HCT116 (cell line): Measurements from ENCODE around the gene SSRP1. TPM values are rescaled to one million over a fixed set of nuclear protein-coding genes. Genes with fewer than 3 reads are reported as not detected.
"Not testable (repeated sequence)": the region's sequence is repeated elsewhere in the genome, so short reads cannot be mapped to it uniquely, and the experiment has no call there.

Source experiments
- ATAC-seq: fragments of 200-7000 bp; cut with Tn5 transposase; 2 replicates; pipeline ENCODE4 v1.9.1; 2020; ENCODE audit warnings: mild to moderate bottlenecking, moderate library complexity
- BruUV-seq: library from RNA; stranded (reverse); fragments of 400-500 nt; replicated peaks from 2 replicates; lab custom pipeline; 2021; lab: Mats Ljungman, UMichigan
- CTCF ChIA-PET: fragments of 300-600 bp; sonication (Branson Sonifier 250); formaldehyde crosslinking; loops from one replicate; lab custom pipeline; 2021; ENCODE audit warnings: antibody characterized with exemption; lab: Charles Lee
- POLR2A ChIA-PET: fragments of 300-600, 350-600 bp; sonication (Branson Sonifier 250); formaldehyde crosslinking; loops from one replicate; lab custom pipeline; 2021; ENCODE audit warnings: antibody characterized with exemption; lab: Charles Lee
- RAD21 ChIA-PET, 2 experiments: fragments of 300-600 bp; sonication (Branson Sonifier 250); formaldehyde crosslinking; loops; one replicate each; lab custom pipeline; 2023; ENCODE audit warnings: low total read pairs in 2 of 2; ENCODE audit not compliant: uncharacterized antibody in 2 of 2, unreplicated experiment in 2 of 2, low non-redundant PET in 1 of 2; lab: Charles Lee
- DNase-seq: peaks from one replicate; pipeline ENCODE4 v3.0.0-alpha.2; 2010; ENCODE audit warnings: low read depth, low spot score
- H2AFZ ChIP-seq: fragments of 200-600 bp; shearing (Covaris generic), sonication (generic); 2 replicates; pipeline ENCODE4 v1.6.1; 2017; ENCODE audit warnings: low read depth, mixed run types, mixed read lengths, antibody characterized with exemption, low read length; ENCODE audit not compliant: poor library complexity, severe bottlenecking
- H3K27ac ChIP-seq: 2 replicates; pipeline ENCODE4 v1.5.1; 2012; ENCODE audit warnings: low read depth, low read length
- H3K27me3 ChIP-seq: fragments of 200-600 bp; sonication (generic); 2 replicates; pipeline ENCODE4 v1.6.1; 2016; ENCODE audit warnings: mixed run types, low read length, mixed read lengths; ENCODE audit not compliant: insufficient read depth
- H3K36me3 ChIP-seq, 2 experiments: fragments of 200-500 bp in 1 of 2; fragments of 200-600 bp in 1 of 2; sonication (Bioruptor generic) in 1 of 2; sonication (generic) in 1 of 2; 2 replicates each; pipeline versions ENCODE4 v1.5.1 to v1.6.1; 2014 to 2016; ENCODE audit warnings: low read length in 2 of 2, inconsistent platforms in 1 of 2, mixed read lengths in 1 of 2, mixed run types in 1 of 2; ENCODE audit not compliant: insufficient read depth in 2 of 2, control insufficient read depth in 1 of 2
- H3K4me1 ChIP-seq, 2 experiments: fragments of 200-600 bp in 1 of 2; sonication (generic) in 1 of 2; 2 replicates each; pipeline versions ENCODE4 v1.5.1 to v1.6.1; 2012 to 2017; ENCODE audit warnings: low read length in 2 of 2, inconsistent platforms in 1 of 2, mild to moderate bottlenecking in 1 of 2, mixed read lengths in 1 of 2, mixed run types in 1 of 2, moderate library complexity in 1 of 2; ENCODE audit not compliant: insufficient read depth in 2 of 2, control insufficient read depth in 1 of 2
- H3K4me2 ChIP-seq: fragments of 200-600 bp; sonication (generic); 2 replicates; pipeline ENCODE4 v1.6.1; 2017; ENCODE audit warnings: mixed run types, low read length, mixed read lengths
- H3K4me3 ChIP-seq, 2 experiments: fragments of 200-600 bp in 1 of 2; sonication (generic) in 1 of 2; replicated peaks in 1 of 2; 2 replicates each; pipeline ENCODE4 v1.5.1; 2011 to 2016; ENCODE audit warnings: low read length in 2 of 2, control low read depth in 1 of 2, low read depth in 1 of 2, mild to moderate bottlenecking in 1 of 2, mixed read lengths in 1 of 2, mixed run types in 1 of 2
- H3K79me2 ChIP-seq: fragments of 200-600 bp; sonication (generic); 2 replicates; pipeline ENCODE4 v1.6.1; 2017; ENCODE audit warnings: mild to moderate bottlenecking, mixed run types, low read length, moderate library complexity, mixed read lengths; ENCODE audit not compliant: insufficient read depth
- H3K9ac ChIP-seq: fragments of 200-600 bp; sonication (generic); 2 replicates; pipeline ENCODE4 v1.6.1; 2016; ENCODE audit warnings: low read length, mixed read lengths
- H3K9me2 ChIP-seq: fragments of 200-600 bp; sonication (generic), shearing (Covaris generic); 2 replicates; pipeline ENCODE4 v1.6.1; 2017; ENCODE audit warnings: mixed run types, mild to moderate bottlenecking, moderate library complexity; ENCODE audit not compliant: insufficient read depth
- H3K9me3 ChIP-seq, 2 experiments: fragments of 200-500 bp in 1 of 2; fragments of 200-600 bp in 1 of 2; sonication (Bioruptor generic) in 1 of 2; sonication (generic) in 1 of 2; 2 replicates each; pipeline ENCODE4 v1.6.1; 2014 to 2017; ENCODE audit warnings: low read length in 2 of 2, mixed read lengths in 2 of 2, inconsistent platforms in 1 of 2, low read depth in 1 of 2, mild to moderate bottlenecking in 1 of 2, mixed run types in 1 of 2, moderate library complexity in 1 of 2; ENCODE audit not compliant: control insufficient read depth in 1 of 2, insufficient read depth in 1 of 2
- H4K20me1 ChIP-seq: fragments of 200-600 bp; sonication (generic), shearing (Covaris generic); 2 replicates; pipeline ENCODE4 v1.6.1; 2017; ENCODE audit warnings: mixed run types, mild to moderate bottlenecking, moderate library complexity; ENCODE audit not compliant: insufficient read depth
- CTCF ChIP-seq, 3 experiments: fragments of 200-600 bp in 1 of 3; sonication (generic) in 1 of 3; IDR thresholded peaks in 2 of 3; conservative IDR thresholded peaks in 1 of 3; 2 replicates each; pipeline ENCODE4 v1.5.1; 2012 to 2017; ENCODE audit warnings: low read depth in 2 of 3, low read length in 2 of 3, antibody characterized with exemption in 1 of 3, borderline replicate concordance in 1 of 3, control low read depth in 1 of 3, mild to moderate bottlenecking in 1 of 3, mixed read lengths in 1 of 3, mixed run types in 1 of 3, moderate library complexity in 1 of 3; ENCODE audit not compliant: insufficient read depth in 1 of 3
- EGR1 ChIP-seq: IDR thresholded peaks from 2 replicates; pipeline ENCODE4 v1.6.1; 2012; ENCODE audit warnings: low read depth
- ELF1 ChIP-seq: IDR thresholded peaks from 2 replicates; pipeline ENCODE4 v1.6.1; 2012; ENCODE audit warnings: low read depth, borderline replicate concordance
- EZH2 ChIP-seq: fragments of 200-600 bp; sonication (generic); IDR thresholded peaks from 2 replicates; pipeline ENCODE4 v1.6.1; 2017; ENCODE audit warnings: antibody characterized with exemption, mixed run types
- EZH2phosphoT487 ChIP-seq: fragments of 200-600 bp; IDR thresholded peaks from 2 replicates; pipeline ENCODE4 v1.6.1; 2018; ENCODE audit warnings: antibody characterized with exemption, borderline replicate concordance
- JUND ChIP-seq: IDR thresholded peaks from 2 replicates; pipeline ENCODE4 v1.6.1; 2012
- SRF ChIP-seq: IDR thresholded peaks from 2 replicates; pipeline ENCODE4 v1.6.1; 2012; ENCODE audit warnings: low read depth
- ZBTB33 ChIP-seq: IDR thresholded peaks from 2 replicates; pipeline ENCODE4 v1.6.1; 2011; ENCODE audit warnings: mild to moderate bottlenecking, low read length, moderate library complexity; ENCODE audit not compliant: insufficient replicate concordance; ENCODE audit errors: extremely low read depth
- ZFX ChIP-seq: fragments of 450-650 bp; IDR thresholded peaks from 2 replicates; pipeline ENCODE4 v1.6.1; 2017
- intact Hi-C: fragments of 100-400 bp; cut with micrococcal nuclease; formaldehyde crosslinking; loops from 2 replicates; pipeline ENCODE4 v1.10.0; 2022
- total RNA-seq: library from RNA; stranded (reverse); gene quantifications from one replicate; pipeline ENCODE4 v1.2.1, GENCODE V29; 2021; ENCODE audit not compliant: unreplicated experiment
- TF ChIP-seq, protein P1 (sequence below): IDR thresholded peaks from 2 replicates; pipeline ENCODE4 v1.6.1; 2012; ENCODE audit warnings: low read depth

Gene SSRP1
- total RNA-seq, 1 experiment from 2014 or later = 260 TPM

DNA sequence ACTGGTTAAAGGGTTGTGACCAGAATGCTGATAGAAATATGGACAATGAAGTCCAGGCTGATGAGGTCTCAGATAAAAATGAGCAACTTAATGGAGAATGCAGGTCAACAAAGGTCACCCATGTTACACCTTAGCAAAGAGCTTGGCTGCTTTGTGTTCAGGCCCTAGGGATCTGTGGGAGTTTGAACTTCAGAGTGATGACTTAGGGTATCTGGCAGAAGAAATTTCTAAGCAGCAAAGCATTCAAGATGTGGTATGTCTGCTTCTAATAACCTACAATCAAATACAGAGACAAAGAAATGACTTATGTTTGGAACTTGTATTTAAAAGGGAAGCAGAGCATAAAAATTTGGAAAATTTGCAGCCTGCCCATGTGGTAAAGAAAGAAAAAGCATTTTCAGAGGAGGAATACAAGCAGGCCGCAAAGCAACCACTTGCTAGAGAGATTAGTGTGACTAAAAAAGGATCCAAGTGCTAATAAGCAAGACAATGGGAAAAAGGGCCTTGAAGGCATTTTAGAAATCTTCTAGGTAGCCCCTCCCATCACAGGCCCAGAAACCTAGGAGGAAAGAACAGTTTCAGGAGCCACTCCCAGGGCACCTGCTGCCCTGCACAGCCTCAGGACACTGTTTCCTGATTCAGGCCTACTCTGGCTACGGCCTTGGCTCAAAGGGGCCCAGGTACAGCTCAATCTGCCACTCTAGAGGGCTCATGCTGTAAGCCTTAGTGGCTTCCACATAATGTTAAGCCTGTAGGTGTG, 52.3 kb downstream of the SSRP1 start:
- ChIA-PET RAD21 (no interaction called here), CTCF (no interaction called here), POLR2A (no interaction called here)
- no peaks in the 10 kb centered on the region for H3K79me2 ChIP-seq
- peaks cover 4% of the 10 kb centered on the region in 2 experiments for H3K4me1 ChIP-seq
- H3K9me3 ChIP-seq = no peaks in the 10 kb centered on the region
- DNase-seq (no peak), ATAC-seq (no peak)
- H2AFZ ChIP-seq = no peak overlapping the region
- no peak overlapping the region for H3K9ac ChIP-seq
- H3K27me3 ChIP-seq = no peaks in the 10 kb centered on the region
- intact Hi-C loops = no loop called here
- H3K36me3 ChIP-seq = no peaks in the 10 kb centered on the region
- H3K27ac ChIP-seq = no peak overlapping the region
- H4K20me1 ChIP-seq = no peaks in the 10 kb centered on the region
- no peaks in the 10 kb centered on the region for H3K9me2 ChIP-seq
- no peak overlapping the region for H3K4me3 ChIP-seq
- no TSS peak for BruUV-seq
- H3K4me2 ChIP-seq = no peak overlapping the region
- TF ChIP-seq, protein P1, sequence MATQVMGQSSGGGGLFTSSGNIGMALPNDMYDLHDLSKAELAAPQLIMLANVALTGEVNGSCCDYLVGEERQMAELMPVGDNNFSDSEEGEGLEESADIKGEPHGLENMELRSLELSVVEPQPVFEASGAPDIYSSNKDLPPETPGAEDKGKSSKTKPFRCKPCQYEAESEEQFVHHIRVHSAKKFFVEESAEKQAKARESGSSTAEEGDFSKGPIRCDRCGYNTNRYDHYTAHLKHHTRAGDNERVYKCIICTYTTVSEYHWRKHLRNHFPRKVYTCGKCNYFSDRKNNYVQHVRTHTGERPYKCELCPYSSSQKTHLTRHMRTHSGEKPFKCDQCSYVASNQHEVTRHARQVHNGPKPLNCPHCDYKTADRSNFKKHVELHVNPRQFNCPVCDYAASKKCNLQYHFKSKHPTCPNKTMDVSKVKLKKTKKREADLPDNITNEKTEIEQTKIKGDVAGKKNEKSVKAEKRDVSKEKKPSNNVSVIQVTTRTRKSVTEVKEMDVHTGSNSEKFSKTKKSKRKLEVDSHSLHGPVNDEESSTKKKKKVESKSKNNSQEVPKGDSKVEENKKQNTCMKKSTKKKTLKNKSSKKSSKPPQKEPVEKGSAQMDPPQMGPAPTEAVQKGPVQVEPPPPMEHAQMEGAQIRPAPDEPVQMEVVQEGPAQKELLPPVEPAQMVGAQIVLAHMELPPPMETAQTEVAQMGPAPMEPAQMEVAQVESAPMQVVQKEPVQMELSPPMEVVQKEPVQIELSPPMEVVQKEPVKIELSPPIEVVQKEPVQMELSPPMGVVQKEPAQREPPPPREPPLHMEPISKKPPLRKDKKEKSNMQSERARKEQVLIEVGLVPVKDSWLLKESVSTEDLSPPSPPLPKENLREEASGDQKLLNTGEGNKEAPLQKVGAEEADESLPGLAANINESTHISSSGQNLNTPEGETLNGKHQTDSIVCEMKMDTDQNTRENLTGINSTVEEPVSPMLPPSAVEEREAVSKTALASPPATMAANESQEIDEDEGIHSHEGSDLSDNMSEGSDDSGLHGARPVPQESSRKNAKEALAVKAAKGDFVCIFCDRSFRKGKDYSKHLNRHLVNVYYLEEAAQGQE = no peak
- TF ChIP-seq CTCF (IDR thresholded peaks at IDR 0.05 in 2 of 3, conservative IDR thresholded peaks at IDR 0.05 in 1 of 3; ENCODE audit: borderline replicate concordance in 1 of 3, insufficient read depth in 1 of 3, low read depth in 2 of 3, low read length in 2 of 3) = no peak
- no peak for TF ChIP-seq ELF1
- TF ChIP-seq SRF = no peak
- no peak for TF ChIP-seq ZFX
- no peak for TF ChIP-seq EZH2phosphoT487
- TF ChIP-seq EGR1 = no peak
- no peak for TF ChIP-seq JUND
- TF ChIP-seq EZH2 = no peak
- no peak for TF ChIP-seq ZBTB33

DNA sequence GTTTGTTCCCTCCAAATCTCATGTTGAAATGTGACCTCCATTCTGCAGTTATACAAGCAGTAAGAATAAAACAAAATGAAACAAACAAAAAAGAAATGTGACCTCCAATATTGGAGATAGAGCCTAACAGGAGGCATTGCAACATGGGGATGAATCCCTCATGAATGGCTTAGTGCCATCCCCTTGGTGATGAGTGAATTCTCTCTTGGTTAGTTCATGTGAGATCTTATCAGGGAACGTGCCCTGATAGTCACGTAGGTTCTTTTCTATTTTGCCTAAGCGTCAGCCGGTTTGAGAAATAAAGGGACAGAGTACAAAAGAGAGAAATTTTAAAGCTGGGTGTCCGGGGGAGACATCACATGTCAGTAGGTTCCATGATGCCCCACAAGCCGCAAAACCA, 54.1 kb downstream of the SSRP1 start:
- POLR2A ChIA-PET, H2AFZ ChIP-seq, DNase-seq, CTCF ChIA-PET, H3K27me3 ChIP-seq, H3K36me3 ChIP-seq, intact Hi-C loops, H3K4me3 ChIP-seq, H3K4me2 ChIP-seq, BruUV-seq, H3K9me3 ChIP-seq, ATAC-seq, H3K9me2 ChIP-seq, H4K20me1 ChIP-seq, H3K79me2 ChIP-seq, H3K9ac ChIP-seq, H3K27ac ChIP-seq, RAD21 ChIA-PET: not testable (repeated sequence)
- H3K4me1 ChIP-seq = peaks cover 9 to 15% of the 10 kb centered on the region in 2 experiments
